ENCODE results near the gene ZDHHC21.
A peak's percentile ranks its signal among the peaks of the same experiment; 100 is the strongest.
"Not testable (repeated sequence)": the region's sequence is repeated elsewhere in the genome, so short reads cannot be mapped to it uniquely, and the experiment has no call there.

The ZDHHC21 gene

GRCh38 chr9:14693251-14693861 is at the start of gene ZDHHC21:
Gene ZDHHC21, minus strand, starts transcription at chr9:14693432. Its CDS starts 19,092 bp downstream, at chr9:14674340.
- peak; percentile 61 for DNase-seq

GRCh38 chr9:14741369-14741768 is 48.1 kb upstream of the ZDHHC21 start:
- DNase-seq = no peak

GRCh38 chr9:14733133-14733532 is 39.9 kb upstream of the ZDHHC21 start:
- DNase-seq = no peak

- no peak for DNase-seq
Observed at GRCh38 chr9:14731294-14731981, 38.2 kb upstream of the ZDHHC21 start.

GRCh38 chr9:14730461-14730898 is 37.2 kb upstream of the ZDHHC21 start:
- no peak for DNase-seq

- DNase-seq = no peak
Observed at GRCh38 chr9:14723301-14723700, 30.1 kb upstream of the ZDHHC21 start.

- peak; percentile 18 for DNase-seq
Observed at GRCh38 chr9:14722391-14723035, 29.3 kb upstream of the ZDHHC21 start, which contains the start of gene CER1. Gene CER1, minus strand, starts transcription at chr9:14722733. Its CDS starts 61 bp downstream, at chr9:14722672.

GRCh38 chr9:14719231-14719923 is 26.1 kb upstream of the ZDHHC21 start:
- no peak for DNase-seq

- DNase-seq = no peak
Observed at GRCh38 chr9:14715102-14715501, 21.9 kb upstream of the ZDHHC21 start.

GRCh38 chr9:14713187-14713767 is 20.0 kb upstream of the ZDHHC21 start:
- DNase-seq = no peak

- no peak for DNase-seq
Observed at GRCh38 chr9:14710804-14711203, 17.6 kb upstream of the ZDHHC21 start.

- DNase-seq = no peak
Observed at GRCh38 chr9:14706530-14707140, 13.4 kb upstream of the ZDHHC21 start.

GRCh38 chr9:14705079-14705478 is 11.8 kb upstream of the ZDHHC21 start:
- no peak for DNase-seq

GRCh38 chr9:14704281-14704680 is 11.0 kb upstream of the ZDHHC21 start:
- DNase-seq = no peak

- DNase-seq = no peak
Observed at GRCh38 chr9:14702200-14702720, 9.0 kb upstream of the ZDHHC21 start.

- no peak for DNase-seq
Observed at GRCh38 chr9:14692470-14693250, 572 bp downstream of the ZDHHC21 start.

GRCh38 chr9:14690948-14691730 is 2.1 kb downstream of the ZDHHC21 start:
- no peak for DNase-seq

GRCh38 chr9:14687042-14687719 is 6.1 kb downstream of the ZDHHC21 start:
- no peak for DNase-seq

- DNase-seq = no peak
Observed at GRCh38 chr9:14686168-14686567, 7.1 kb downstream of the ZDHHC21 start.

GRCh38 chr9:14682616-14683015 is 10.6 kb downstream of the ZDHHC21 start:
- not testable (repeated sequence) for DNase-seq

Data from NCI-H510A treated with DMSO at 0.1 percent for 48 hours (cell line).